BLaER1 (cell line): ENCODE results near the gene ACSS1.

Source experiments
- H3K27ac ChIP-seq: shearing (Covaris generic); formaldehyde crosslinking; 2 replicates; pipeline ENCODE4 v1.8.1; 2022
- H3K27me3 ChIP-seq: shearing (Covaris generic); formaldehyde crosslinking; 2 replicates; pipeline ENCODE4 v1.8.1; 2022
- H3K36me3 ChIP-seq: shearing (Covaris generic); formaldehyde crosslinking; 2 replicates; pipeline ENCODE4 v1.8.1; 2022
- H3K4me1 ChIP-seq: shearing (Covaris generic); formaldehyde crosslinking; 2 replicates; pipeline ENCODE4 v1.8.1; 2022
- H3K4me2 ChIP-seq: shearing (Covaris generic); formaldehyde crosslinking; 2 replicates; pipeline ENCODE4 v1.8.1; 2022
- H3K4me3 ChIP-seq: shearing (Covaris generic); formaldehyde crosslinking; 2 replicates; pipeline ENCODE4 v1.8.1; 2022
- H3K9ac ChIP-seq: shearing (Covaris generic); formaldehyde crosslinking; 2 replicates; pipeline ENCODE4 v1.8.1; 2022
- H3K9me3 ChIP-seq: shearing (Covaris generic); formaldehyde crosslinking; 2 replicates; pipeline ENCODE4 v1.8.1; 2022
- H4K20me1 ChIP-seq: shearing (Covaris generic); formaldehyde crosslinking; 2 replicates; pipeline ENCODE4 v1.8.1; 2022
- Cebpa-rat ChIP-seq: shearing (Covaris generic); IDR thresholded peaks from 2 replicates; pipeline ENCODE4 v1.8.1; 2022

ACSS1 gene

DNA sequence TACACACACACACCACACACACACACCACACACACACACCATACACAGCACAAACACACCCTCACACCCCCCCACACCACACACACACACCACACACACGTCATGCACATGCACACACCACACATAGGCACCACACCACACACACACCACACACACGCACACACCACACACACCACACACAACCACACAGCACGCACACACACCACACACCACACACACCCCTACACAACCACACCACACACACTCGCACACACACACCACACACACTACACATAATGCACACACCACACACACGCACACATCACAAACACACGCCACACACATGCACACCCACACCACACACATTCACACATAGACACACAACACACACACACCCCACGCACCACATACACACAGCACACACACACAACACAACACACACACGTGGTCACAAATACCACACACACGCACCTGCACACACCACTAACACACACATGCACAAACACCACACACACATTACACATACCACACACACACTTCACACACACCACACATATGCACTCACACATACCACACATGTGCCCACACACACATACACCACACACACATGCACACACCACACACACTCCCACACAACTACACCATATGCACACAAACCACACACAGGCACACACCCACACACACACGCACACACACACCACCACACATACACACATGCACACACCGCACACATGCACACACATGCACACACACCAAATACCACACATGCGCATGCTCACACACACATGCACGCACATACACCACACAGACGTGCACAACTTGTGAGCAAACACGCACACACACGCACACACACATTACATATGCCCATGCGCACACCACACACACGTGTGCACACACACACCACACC, 9.4 kb upstream of the ACSS1 start:
- no peaks in the 10 kb centered on the region for H3K9me3 ChIP-seq
- H4K20me1 ChIP-seq: no peaks in the 10 kb centered on the region
- no peak overlapping the region for H3K4me3 ChIP-seq
- no peaks in the 10 kb centered on the region for H3K36me3 ChIP-seq
- H3K27ac ChIP-seq: no peak overlapping the region
- TF ChIP-seq Cebpa-rat: no peak
- no peaks in the 10 kb centered on the region for H3K27me3 ChIP-seq
- H3K4me2 ChIP-seq: no peak overlapping the region
- H3K9ac ChIP-seq: no peak overlapping the region
- peaks cover 12% of the 10 kb centered on the region for H3K4me1 ChIP-seq

DNA sequence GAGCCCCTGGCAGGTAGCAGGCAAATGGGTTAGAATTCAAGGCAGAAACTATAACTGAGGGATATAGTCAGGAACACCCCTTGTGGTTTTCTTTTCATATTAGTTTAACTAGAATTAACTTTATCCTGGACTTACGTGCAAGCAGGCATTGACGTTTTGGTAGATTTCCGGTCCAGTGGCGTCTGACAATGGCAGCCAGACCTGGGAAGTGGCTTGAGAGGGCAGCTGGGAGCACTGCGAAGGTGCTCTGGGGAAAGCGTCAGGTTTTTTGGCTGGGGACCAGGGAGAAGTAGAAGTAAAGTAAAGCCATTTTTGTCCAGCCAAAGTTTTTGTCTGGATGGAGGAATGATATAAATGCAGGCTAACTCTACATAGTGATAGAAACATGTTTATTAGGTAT, 8.4 kb upstream of the ACSS1 start:
- no peaks in the 10 kb centered on the region for H4K20me1 ChIP-seq
- no peak for TF ChIP-seq Cebpa-rat
- no peak overlapping the region for H3K4me3 ChIP-seq
- H3K36me3 ChIP-seq: no peaks in the 10 kb centered on the region
- H3K27me3 ChIP-seq: no peaks in the 10 kb centered on the region
- H3K4me1 ChIP-seq: peaks cover 12% of the 10 kb centered on the region
- no peak overlapping the region for H3K4me2 ChIP-seq
- no peak overlapping the region for H3K27ac ChIP-seq
- no peak overlapping the region for H3K9ac ChIP-seq
- H3K9me3 ChIP-seq: no peaks in the 10 kb centered on the region

GRCh38 chr20:25065625-25066338, 7.8 kb upstream of the ACSS1 start:
- no peaks in the 10 kb centered on the region for H3K36me3 ChIP-seq
- H3K9ac ChIP-seq: no peak overlapping the region
- H3K9me3 ChIP-seq: no peaks in the 10 kb centered on the region
- TF ChIP-seq Cebpa-rat: no peak
- peaks cover 12% of the 10 kb centered on the region for H3K4me1 ChIP-seq
- H3K27ac ChIP-seq: no peak overlapping the region
- peak overlapping the region; percentile 15; the same call in 1 of the 2 replicates for H3K4me2 ChIP-seq
- H3K4me3 ChIP-seq: no peak overlapping the region
- no peaks in the 10 kb centered on the region for H4K20me1 ChIP-seq
- no peaks in the 10 kb centered on the region for H3K27me3 ChIP-seq

DNA sequence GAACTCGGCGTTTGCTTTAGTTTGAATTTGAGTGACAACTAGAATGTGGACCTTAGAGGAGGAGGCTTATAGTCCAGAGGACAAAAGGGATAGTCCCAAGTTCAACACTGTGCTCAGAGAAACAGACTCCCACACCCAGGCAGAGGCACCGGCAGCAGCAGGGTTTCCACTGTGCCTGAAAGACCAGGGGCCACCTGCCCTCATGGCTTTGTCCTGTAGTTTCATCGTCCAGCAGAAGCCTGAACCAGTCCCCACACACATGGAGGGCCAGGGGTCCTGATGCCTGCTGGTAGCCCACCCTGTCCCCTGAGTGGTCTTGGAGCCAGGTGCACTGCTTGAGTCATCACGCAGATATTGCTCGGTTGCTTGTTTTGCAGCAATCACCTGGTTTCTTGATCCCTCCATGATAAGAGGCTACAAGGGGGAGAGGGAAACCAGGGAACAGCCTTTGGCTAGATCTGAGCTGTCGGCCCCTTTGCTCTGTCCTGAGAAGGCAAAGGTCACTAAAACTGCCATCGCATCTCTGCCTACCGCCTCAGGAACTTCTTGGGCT, 7.2 kb upstream of the ACSS1 start:
- Histone ChIP-seq H3K4me2 (peak overlapping the region; percentile 15), H3K9me3 (no peaks in the 10 kb centered on the region), H3K4me1 (peaks cover 13% of the 10 kb centered on the region), H4K20me1 (no peaks in the 10 kb centered on the region), H3K9ac (no peak overlapping the region), H3K27ac (no peak overlapping the region), H3K36me3 (no peaks in the 10 kb centered on the region), H3K27me3 (no peaks in the 10 kb centered on the region), H3K4me3 (no peak overlapping the region)
- no peak for TF ChIP-seq Cebpa-rat

- Histone ChIP-seq H3K4me3 (no peak overlapping the region), H3K27ac (no peak overlapping the region), H3K9ac (no peak overlapping the region), H3K4me1 (peaks cover 18% of the 10 kb centered on the region), H3K9me3 (no peaks in the 10 kb centered on the region), H4K20me1 (no peaks in the 10 kb centered on the region), H3K36me3 (no peaks in the 10 kb centered on the region), H3K27me3 (no peaks in the 10 kb centered on the region), H3K4me2 (peak overlapping the region; percentile 15)
- TF ChIP-seq Cebpa-rat: no peak
Measured at GRCh38 chr20:25064561-25065071, 6.7 kb upstream of the ACSS1 start.

DNA sequence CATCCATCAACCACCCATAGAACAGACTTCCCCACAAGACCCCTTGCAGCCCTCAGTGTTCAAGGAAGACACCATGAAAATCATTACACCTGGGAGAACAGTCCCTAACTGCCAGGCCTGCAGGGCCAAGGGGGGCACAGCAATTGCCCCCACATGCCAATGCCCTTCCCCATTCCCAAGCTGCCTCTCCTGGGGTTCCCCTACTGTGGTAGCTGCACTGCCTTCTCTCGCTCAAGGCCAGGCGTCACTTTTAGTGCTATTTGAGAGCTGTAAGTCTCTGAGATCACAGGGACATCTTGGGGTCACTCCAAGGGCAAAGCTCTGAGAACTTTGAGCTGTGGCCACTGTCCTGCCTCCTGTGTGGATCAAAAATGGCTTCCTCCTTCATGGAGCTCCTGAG, 6.0 kb upstream of the ACSS1 start:
- H3K27me3 ChIP-seq: no peaks in the 10 kb centered on the region
- H3K4me1 ChIP-seq: peaks cover 24% of the 10 kb centered on the region
- no peak overlapping the region for H3K4me2 ChIP-seq
- no peak overlapping the region for H3K27ac ChIP-seq
- H3K9me3 ChIP-seq: no peaks in the 10 kb centered on the region
- H4K20me1 ChIP-seq: no peaks in the 10 kb centered on the region
- no peak overlapping the region for H3K4me3 ChIP-seq
- no peaks in the 10 kb centered on the region for H3K36me3 ChIP-seq
- H3K9ac ChIP-seq: no peak overlapping the region
- no peak for TF ChIP-seq Cebpa-rat

- Histone ChIP-seq H4K20me1 (no peaks in the 10 kb centered on the region), H3K9me3 (no peaks in the 10 kb centered on the region), H3K4me3 (no peak overlapping the region), H3K4me1 (peaks cover 29% of the 10 kb centered on the region), H3K9ac (no peak overlapping the region), H3K27me3 (no peaks in the 10 kb centered on the region), H3K4me2 (no peak overlapping the region), H3K27ac (no peak overlapping the region), H3K36me3 (no peaks in the 10 kb centered on the region)
- no peak for TF ChIP-seq Cebpa-rat
Measured at GRCh38 chr20:25063546-25063945, 5.6 kb upstream of the ACSS1 start.

DNA sequence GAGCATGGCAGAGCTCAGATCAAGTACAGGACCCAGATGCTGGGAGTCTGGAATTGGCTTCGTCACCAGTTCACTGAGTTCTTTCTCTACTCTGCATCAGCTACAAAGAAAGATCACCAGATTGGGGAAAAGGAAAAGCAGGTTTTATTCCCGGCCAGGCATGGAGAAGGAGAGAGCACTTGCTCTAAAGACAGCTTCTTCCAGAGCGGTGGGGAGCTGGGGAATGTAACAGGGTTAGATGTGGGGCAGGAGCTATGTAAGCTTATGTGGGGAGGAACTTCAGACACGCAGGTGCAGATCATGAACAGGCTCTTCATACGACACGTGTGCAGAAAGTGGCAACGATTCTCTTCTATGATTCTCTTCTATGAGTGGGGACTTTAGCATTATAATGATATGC, 4.9 kb upstream of the ACSS1 start:
- H3K27ac ChIP-seq: no peak overlapping the region
- H3K9me3 ChIP-seq: no peaks in the 10 kb centered on the region
- H3K36me3 ChIP-seq: no peaks in the 10 kb centered on the region
- H3K4me1 ChIP-seq: peaks cover 31% of the 10 kb centered on the region
- H3K4me2 ChIP-seq: no peak overlapping the region
- no peaks in the 10 kb centered on the region for H4K20me1 ChIP-seq
- H3K27me3 ChIP-seq: no peaks in the 10 kb centered on the region
- no peak overlapping the region for H3K9ac ChIP-seq
- no peak for TF ChIP-seq Cebpa-rat
- H3K4me3 ChIP-seq: no peak overlapping the region

GRCh38 chr20:25061821-25062530, 4.0 kb upstream of the ACSS1 start:
- Histone ChIP-seq H3K4me3 (no peak overlapping the region), H4K20me1 (no peaks in the 10 kb centered on the region), H3K4me2 (no peak overlapping the region), H3K4me1 (peaks cover 31% of the 10 kb centered on the region), H3K27me3 (no peaks in the 10 kb centered on the region), H3K9ac (no peak overlapping the region), H3K9me3 (no peaks in the 10 kb centered on the region), H3K36me3 (no peaks in the 10 kb centered on the region), H3K27ac (no peak overlapping the region)
- TF ChIP-seq Cebpa-rat: no peak
